Calu3 (cell line): ENCODE data around the gene ARFGAP2. TPM values are rescaled to one million over a fixed set of nuclear protein-coding genes. Genes with fewer than 3 reads are reported as not detected.

Source experiments
- BruUV-seq: library from RNA; stranded (reverse); fragments of 400-500 nt; replicated peaks from 2 replicates; lab custom pipeline; 2021; lab: Mats Ljungman, UMichigan
- CTCF ChIA-PET: fragments of 300-600 bp; sonication (Branson Sonifier 250); formaldehyde crosslinking; loops from one replicate; lab custom pipeline; 2022; ENCODE audit warnings: antibody characterized with exemption; lab: Charles Lee
- DNase-seq: peaks from one replicate; pipeline ENCODE4 v3.0.0; 2022
- H3K27ac Mint-ChIP-seq: one replicate; pipeline ENCODE4 v1.8.0; 2022; ENCODE audit warnings: mixed read lengths; ENCODE audit not compliant: unreplicated experiment
- H3K27me3 Mint-ChIP-seq: one replicate; pipeline ENCODE4 v1.8.0; 2022; ENCODE audit warnings: mixed read lengths; ENCODE audit not compliant: unreplicated experiment
- H3K36me3 Mint-ChIP-seq: one replicate; pipeline ENCODE4 v1.8.0; 2022; ENCODE audit warnings: mild to moderate bottlenecking, moderate library complexity, mixed read lengths; ENCODE audit not compliant: insufficient read depth, unreplicated experiment
- H3K4me1 Mint-ChIP-seq: one replicate; pipeline ENCODE4 v1.8.0; 2022; ENCODE audit warnings: mild to moderate bottlenecking, low read depth, mixed read lengths; ENCODE audit not compliant: unreplicated experiment
- H3K4me3 Mint-ChIP-seq: one replicate; pipeline ENCODE4 v1.8.0; 2022; ENCODE audit warnings: mild to moderate bottlenecking, low read depth, moderate library complexity, mixed read lengths; ENCODE audit not compliant: unreplicated experiment
- H3K9me3 Mint-ChIP-seq: one replicate; pipeline ENCODE4 v1.8.0; 2022; ENCODE audit warnings: low read depth, mixed read lengths; ENCODE audit not compliant: unreplicated experiment
- CTCF ChIP-seq: fragments of 200-600 bp; IDR thresholded peaks from one replicate; pipeline ENCODE4 v1.8.0; 2022; ENCODE audit warnings: antibody characterized with exemption; ENCODE audit not compliant: unreplicated experiment
- intact Hi-C: fragments of 100-400 bp; cut with micrococcal nuclease; formaldehyde crosslinking; loops from one replicate; pipeline ENCODE4 v1.10.0; 2022; ENCODE audit not compliant: unreplicated experiment
- total RNA-seq: library from RNA; stranded (reverse); gene quantifications from 2 replicates; pipeline ENCODE4 v1.2.3, GENCODE V29; 2022

The ARFGAP2 gene
- total RNA-seq, 1 experiment from 2014 or later = 108 TPM

GRCh38 chr11:47186076-47186699, 9.5 kb upstream of the ARFGAP2 start, which contains the start of gene PACSIN3:
Gene PACSIN3 (minus strand): TSS chr11:47186434. CDS start chr11:47182727, 3,707 bp downstream.
- Mint-ChIP-seq H3K4me1 (peaks cover 9% of the 10 kb centered on the region), H3K4me3 (peak within 1 kb of the TSS; percentile 81), H3K27ac (no peak within 1 kb of the TSS), H3K9me3 (no peaks in the 10 kb centered on the region), H3K36me3 (peaks cover 24% of the 10 kb centered on the region), H3K27me3 (no peaks in the 10 kb centered on the region)
- CTCF ChIA-PET = interaction anchor here (0.9 to 1.9 kb wide), 8 partner anchors 9 to 73 kb away, joined by 4 to 13 read pairs (median 5); partner anchors contain the start of genes ARFGAP2, DDB2 and NR1H3
- DNase-seq = peak; percentile 71
- intact Hi-C loops = no loop called here
- no TSS peak for BruUV-seq
- no peak for TF ChIP-seq CTCF

- Mint-ChIP-seq H3K4me1 (peaks cover 9% of the 10 kb centered on the region), H3K4me3 (peak overlapping the region; percentile 81), H3K36me3 (peaks cover 24% of the 10 kb centered on the region), H3K9me3 (no peaks in the 10 kb centered on the region), H3K27ac (no peak overlapping the region), H3K27me3 (no peaks in the 10 kb centered on the region)
- no peak for TF ChIP-seq CTCF
- CTCF ChIA-PET = interaction anchor here (0.5 to 1.9 kb wide), 4 partner anchors 30 to 156 kb away, joined by 3 to 13 read pairs (median 6); partner anchors contain the start of gene DDB2
- BruUV-seq = no TSS peak
- intact Hi-C loops = loop anchor here (2.0 kb wide), 1 partner anchor 73 kb away; no protein-coding TSS in a partner anchor
- peak; percentile 71 for DNase-seq
Observed at GRCh38 chr11:47185305-47186075, 8.8 kb upstream of the ARFGAP2 start.

- H3K36me3 Mint-ChIP-seq = peaks cover 24% of the 10 kb centered on the region
- no peaks in the 10 kb centered on the region for H3K27me3 Mint-ChIP-seq
- no TSS peak for BruUV-seq
- no peak for DNase-seq
- intact Hi-C loops = loop anchor here (2.0 kb wide), 1 partner anchor 74 kb away; no protein-coding TSS in a partner anchor
- no peaks in the 10 kb centered on the region for H3K9me3 Mint-ChIP-seq
- TF ChIP-seq CTCF = no peak
- H3K27ac Mint-ChIP-seq = no peak overlapping the region
- CTCF ChIA-PET = interaction anchor here (0.6 to 1.9 kb wide), 5 partner anchors 21 to 75 kb away, joined by 3 to 13 read pairs (median 4); partner anchors contain the start of gene DDB2
- H3K4me3 Mint-ChIP-seq = peak overlapping the region; percentile 81
- peaks cover 9% of the 10 kb centered on the region for H3K4me1 Mint-ChIP-seq
Observed at GRCh38 chr11:47184711-47185304, 8.1 kb upstream of the ARFGAP2 start.

- Mint-ChIP-seq H3K27ac (no peak overlapping the region), H3K4me3 (no peak overlapping the region)
- TSS peak; percentile 21 for BruUV-seq
Observed at GRCh38 chr11:47183969-47184368, 7.3 kb upstream of the ARFGAP2 start.

More at GRCh38 chr11:47183969-47184368, 7.3 kb upstream of the ARFGAP2 start:
- TF ChIP-seq CTCF = no peak
- intact Hi-C loops = loop anchor here (2.0 kb wide), 1 partner anchor 75 kb away; no protein-coding TSS in a partner anchor
- CTCF ChIA-PET = interaction anchor here (1.1 to 1.9 kb wide), 2 partner anchors 27 to 76 kb away, joined by 4 to 9 read pairs; no protein-coding TSS in a partner anchor
- Mint-ChIP-seq H3K9me3 (no peaks in the 10 kb centered on the region), H3K27me3 (no peaks in the 10 kb centered on the region), H3K4me1 (peaks cover 9% of the 10 kb centered on the region), H3K36me3 (peaks cover 31% of the 10 kb centered on the region)
- DNase-seq = no peak
